Astrocyte (in vitro differentiated cells and primary cell): Measurements from ENCODE around the gene WNT4. TPM values are rescaled to one million over a fixed set of nuclear protein-coding genes. Genes with fewer than 3 reads are reported as not detected.

Source experiments
- DNase-seq: peaks from one replicate; pipeline ENCODE4 v3.0.0-alpha.2; 2010; ENCODE audit warnings: low read depth
- FAIRE-seq: peaks from 2 replicates; lab custom pipeline; 2011; peaks lifted over from hg19 to GRCh38; lab: Jason Lieb, UNC
- H2AFZ ChIP-seq: 2 replicates; pipeline ENCODE4 v1.6.0; 2012; ENCODE audit warnings: low read depth, low read length, inconsistent platforms
- H3K27ac ChIP-seq: 2 replicates; pipeline ENCODE4 v1.5.1; 2011; ENCODE audit warnings: low read depth, low read length, inconsistent platforms
- H3K27me3 ChIP-seq: 2 replicates; pipeline ENCODE4 v1.6.0; 2011; ENCODE audit warnings: low read length, inconsistent platforms; ENCODE audit not compliant: insufficient read depth
- H3K36me3 ChIP-seq: 2 replicates; pipeline ENCODE4 v1.5.1; 2011; ENCODE audit warnings: low read length, inconsistent platforms; ENCODE audit not compliant: insufficient read depth
- H3K4me1 ChIP-seq: 2 replicates; pipeline ENCODE4 v1.5.1; 2011; ENCODE audit warnings: low read length, inconsistent platforms; ENCODE audit not compliant: insufficient read depth
- H3K4me2 ChIP-seq: 2 replicates; pipeline ENCODE4 v1.6.0; 2012; ENCODE audit warnings: low read length, inconsistent platforms
- H3K4me3 ChIP-seq: 2 replicates; pipeline ENCODE4 v1.5.1; 2011; ENCODE audit warnings: low read depth, mild to moderate bottlenecking, low read length, inconsistent platforms; ENCODE audit not compliant: insufficient read depth
- H3K79me2 ChIP-seq: 2 replicates; pipeline ENCODE4 v1.6.0; 2012; ENCODE audit warnings: mild to moderate bottlenecking, low read length, inconsistent platforms; ENCODE audit not compliant: insufficient read depth
- H3K9ac ChIP-seq: 2 replicates; pipeline ENCODE4 v1.6.0; 2012; ENCODE audit warnings: mild to moderate bottlenecking, low read length, inconsistent platforms
- H3K9me3 ChIP-seq: 2 replicates; pipeline ENCODE4 v1.5.1; 2012; ENCODE audit warnings: low read depth, mild to moderate bottlenecking, low read length, inconsistent platforms; ENCODE audit not compliant: insufficient read depth
- H4K20me1 ChIP-seq: 2 replicates; pipeline ENCODE4 v1.6.0; 2012; ENCODE audit warnings: low read length, inconsistent platforms; ENCODE audit not compliant: insufficient read depth
- H3K27ac Mint-ChIP-seq: one replicate; pipeline ENCODE4 v1.8.0; 2021; ENCODE audit warnings: mild to moderate bottlenecking, mixed read lengths; ENCODE audit not compliant: unreplicated experiment
- H3K27me3 Mint-ChIP-seq: one replicate; pipeline ENCODE4 v1.8.0; 2021; ENCODE audit warnings: low read depth, mixed read lengths; ENCODE audit not compliant: unreplicated experiment
- H3K36me3 Mint-ChIP-seq: one replicate; pipeline ENCODE4 v1.8.0; 2021; ENCODE audit warnings: low read depth, mixed read lengths; ENCODE audit not compliant: unreplicated experiment
- H3K4me1 Mint-ChIP-seq: one replicate; pipeline ENCODE4 v1.8.0; 2021; ENCODE audit warnings: low read depth, mixed read lengths; ENCODE audit not compliant: unreplicated experiment
- H3K4me3 Mint-ChIP-seq: one replicate; pipeline ENCODE4 v1.8.0; 2021; ENCODE audit warnings: mild to moderate bottlenecking, moderate library complexity, mixed read lengths; ENCODE audit not compliant: unreplicated experiment
- H3K9me3 Mint-ChIP-seq: one replicate; pipeline ENCODE4 v1.8.0; 2021; ENCODE audit warnings: mild to moderate bottlenecking, mixed read lengths; ENCODE audit not compliant: unreplicated experiment
- CTCF ChIP-seq: IDR thresholded peaks from 2 replicates; pipeline ENCODE4 v1.5.1; 2011; ENCODE audit warnings: low read depth, mild to moderate bottlenecking, inconsistent platforms, low read length, moderate library complexity; ENCODE audit not compliant: insufficient read depth
- EZH2 ChIP-seq: IDR thresholded peaks from 2 replicates; pipeline ENCODE4 v1.6.1; 2012; ENCODE audit warnings: mild to moderate bottlenecking, low read length, inconsistent platforms; ENCODE audit not compliant: insufficient read depth
- total RNA-seq: library from RNA; stranded (reverse); gene quantifications from 2 replicates; pipeline ENCODE4 v1.2.1, GENCODE V29; 2021

WNT4 gene
- total RNA-seq, 1 donor from 2014 or later = 1.2 TPM

- H3K79me2 ChIP-seq = peaks cover 91% of the 10 kb centered on the region
- no peak overlapping the region for H3K27ac Mint-ChIP-seq
Observed at GRCh38 chr1:22102746-22103145, 40.2 kb downstream of the WNT4 start.

GRCh38 chr1:22101995-22102394 is 40.9 kb downstream of the WNT4 start:
- Histone ChIP-seq H3K36me3 (peaks cover 40% of the 10 kb centered on the region), H3K27me3 (no peaks in the 10 kb centered on the region), H2AFZ (no peak overlapping the region), H3K4me1 (peaks cover 6% of the 10 kb centered on the region), H3K4me2 (no peak overlapping the region), H3K4me3 (no peak overlapping the region), H4K20me1 (peaks cover 97% of the 10 kb centered on the region), H3K79me2 (peaks cover 92% of the 10 kb centered on the region), H3K9me3 (no peaks in the 10 kb centered on the region), H3K9ac (no peak overlapping the region), H3K27ac (no peak overlapping the region)
- FAIRE-seq (no peak), DNase-seq (no peak)
- H3K27ac Mint-ChIP-seq = no peak overlapping the region
- no peaks in the 10 kb centered on the region for H3K9me3 Mint-ChIP-seq
- H3K27me3 Mint-ChIP-seq = no peaks in the 10 kb centered on the region
- H3K4me1 Mint-ChIP-seq = peaks cover 20% of the 10 kb centered on the region
- no peak overlapping the region for H3K4me3 Mint-ChIP-seq
- H3K36me3 Mint-ChIP-seq = peaks cover 12% of the 10 kb centered on the region
- TF ChIP-seq CTCF = no peak
- TF ChIP-seq EZH2 = no peak

More at GRCh38 chr1:22102746-22103145, 40.2 kb downstream of the WNT4 start:
- H3K27ac ChIP-seq = no peak overlapping the region
- H3K4me2 ChIP-seq = no peak overlapping the region
- H3K9me3 ChIP-seq = no peaks in the 10 kb centered on the region
- DNase-seq (no peak), FAIRE-seq (no peak)
- H3K36me3 ChIP-seq = peaks cover 34% of the 10 kb centered on the region
- Mint-ChIP-seq H3K9me3 (no peaks in the 10 kb centered on the region), H3K36me3 (peaks cover 10% of the 10 kb centered on the region), H3K4me1 (peaks cover 26% of the 10 kb centered on the region), H3K4me3 (no peak overlapping the region), H3K27me3 (no peaks in the 10 kb centered on the region)
- peaks cover 97% of the 10 kb centered on the region for H4K20me1 ChIP-seq
- no peak overlapping the region for H3K4me3 ChIP-seq
- no peak overlapping the region for H2AFZ ChIP-seq
- H3K4me1 ChIP-seq = peaks cover 10% of the 10 kb centered on the region
- TF ChIP-seq EZH2 = no peak
- TF ChIP-seq CTCF = no peak
- H3K9ac ChIP-seq = no peak overlapping the region
- no peaks in the 10 kb centered on the region for H3K27me3 ChIP-seq

GRCh38 chr1:22101199-22101598 is 41.7 kb downstream of the WNT4 start:
- Mint-ChIP-seq H3K4me1 (peaks cover 20% of the 10 kb centered on the region), H3K36me3 (peaks cover 17% of the 10 kb centered on the region), H3K27me3 (no peaks in the 10 kb centered on the region), H3K9me3 (no peaks in the 10 kb centered on the region), H3K27ac (no peak overlapping the region), H3K4me3 (no peak overlapping the region)
- H2AFZ ChIP-seq = no peak overlapping the region
- H3K9me3 ChIP-seq = no peaks in the 10 kb centered on the region
- H3K27me3 ChIP-seq = no peaks in the 10 kb centered on the region
- H4K20me1 ChIP-seq = peaks cover 97% of the 10 kb centered on the region
- FAIRE-seq (no peak), DNase-seq (no peak)
- peaks cover 41% of the 10 kb centered on the region for H3K36me3 ChIP-seq
- H3K4me1 ChIP-seq = no peaks in the 10 kb centered on the region
- H3K4me3 ChIP-seq = no peak overlapping the region
- H3K9ac ChIP-seq = no peak overlapping the region
- no peak overlapping the region for H3K4me2 ChIP-seq
- TF ChIP-seq CTCF = no peak
- no peak for TF ChIP-seq EZH2
- H3K27ac ChIP-seq = no peak overlapping the region
- peaks cover 90% of the 10 kb centered on the region for H3K79me2 ChIP-seq
